Mesenchymal stem cell (in vitro differentiated cells and primary cell): Measurements from ENCODE around the gene ALOXE3.

Source experiments
- DNase-seq: peaks from one replicate; pipeline ENCODE4 v3.0.0-alpha.2; 2013
- H2AFZ ChIP-seq: one replicate; pipeline ENCODE4 v1.6.1; 2013; ENCODE audit warnings: low read depth, mild to moderate bottlenecking, control low read depth, inconsistent platforms, low read length, moderate library complexity
- H2AK5ac ChIP-seq: 2 replicates; pipeline ENCODE4 v1.6.1; 2013; ENCODE audit warnings: low read length, moderate library complexity, mild to moderate bottlenecking, inconsistent platforms; ENCODE audit not compliant: severe bottlenecking
- H2BK120ac ChIP-seq: one replicate; pipeline ENCODE4 v1.6.1; 2013; ENCODE audit warnings: low read depth, mild to moderate bottlenecking, inconsistent platforms, low read length, moderate library complexity
- H2BK12ac ChIP-seq, 2 experiments: one replicate each; pipeline ENCODE4 v1.6.1; 2013; ENCODE audit warnings: inconsistent platforms in 2 of 2, low read length in 2 of 2, mild to moderate bottlenecking in 2 of 2, moderate library complexity in 2 of 2, control low read depth in 1 of 2
- H2BK15ac ChIP-seq: one replicate; pipeline ENCODE4 v1.6.1; 2013; ENCODE audit warnings: mild to moderate bottlenecking, low read depth, inconsistent platforms; ENCODE audit not compliant: poor library complexity, severe bottlenecking
- H2BK5ac ChIP-seq: 2 replicates; pipeline ENCODE4 v1.6.1; 2013; ENCODE audit warnings: low read depth, mild to moderate bottlenecking, low read length, control low read depth, inconsistent platforms; ENCODE audit not compliant: poor library complexity, severe bottlenecking
- H3K14ac ChIP-seq, 2 experiments: one replicate each; pipeline ENCODE4 v1.6.1; 2013; ENCODE audit warnings: inconsistent platforms in 2 of 2, low read length in 2 of 2, control low read depth in 1 of 2, mild to moderate bottlenecking in 1 of 2, moderate library complexity in 1 of 2
- H3K18ac ChIP-seq, 2 experiments: one replicate each; pipeline ENCODE4 v1.6.1; 2013; ENCODE audit warnings: inconsistent platforms in 2 of 2, low read length in 2 of 2, control low read depth in 1 of 2, low read depth in 1 of 2, mild to moderate bottlenecking in 1 of 2
- H3K23ac ChIP-seq, 2 experiments: one replicate each; pipeline ENCODE4 v1.6.1; 2013; ENCODE audit warnings: inconsistent platforms in 2 of 2, low read length in 2 of 2, mild to moderate bottlenecking in 2 of 2, moderate library complexity in 2 of 2, control low read depth in 1 of 2
- H3K27ac ChIP-seq: 2 replicates; pipeline ENCODE4 v1.5.1; 2013; ENCODE audit warnings: mild to moderate bottlenecking, moderate library complexity, low read length, control low read depth, inconsistent platforms; ENCODE audit not compliant: poor library complexity, severe bottlenecking
- H3K27me3 ChIP-seq, 2 experiments: 2 replicates each; pipeline versions ENCODE4 v1.6.1 to v1.7.0; 2013; ENCODE audit warnings: low read length in 2 of 2, mild to moderate bottlenecking in 2 of 2, moderate library complexity in 2 of 2, control low read depth in 1 of 2, inconsistent platforms in 1 of 2; ENCODE audit not compliant: control insufficient read depth in 1 of 2, insufficient read depth in 1 of 2
- H3K36me3 ChIP-seq, 2 experiments: 2 replicates each; pipeline versions ENCODE4 v1.6.1 to v1.7.0; 2013; ENCODE audit warnings: low read length in 2 of 2, control low read depth in 1 of 2, inconsistent platforms in 1 of 2, low read depth in 1 of 2, mild to moderate bottlenecking in 1 of 2; ENCODE audit not compliant: insufficient read depth in 2 of 2, control insufficient read depth in 1 of 2
- H3K4ac ChIP-seq, 2 experiments: one replicate each; pipeline ENCODE4 v1.6.1; 2013; ENCODE audit warnings: inconsistent platforms in 2 of 2, low read length in 2 of 2, mild to moderate bottlenecking in 2 of 2, moderate library complexity in 2 of 2, control low read depth in 1 of 2, low read depth in 1 of 2
- H3K4me1 ChIP-seq: 2 replicates; pipeline ENCODE4 v1.6.1; 2013; ENCODE audit warnings: low read depth, low read length, control low read depth; ENCODE audit not compliant: control insufficient read depth, insufficient read depth
- H3K4me2 ChIP-seq: 2 replicates; pipeline ENCODE4 v1.6.1; 2013; ENCODE audit warnings: low read length, mild to moderate bottlenecking, inconsistent platforms; ENCODE audit not compliant: poor library complexity, severe bottlenecking
- H3K4me3 ChIP-seq, 2 experiments: 2 replicates each; pipeline versions ENCODE4 v1.5.1 to v1.7.0; 2013; ENCODE audit warnings: low read length in 2 of 2, mild to moderate bottlenecking in 2 of 2, control low read depth in 1 of 2, low read depth in 1 of 2; ENCODE audit not compliant: insufficient read depth in 1 of 2
- H3K79me1 ChIP-seq: replicated peaks from 2 replicates; pipeline ENCODE4 v1.6.1; 2013; ENCODE audit warnings: mild to moderate bottlenecking, control low read depth, low read length, inconsistent platforms; ENCODE audit not compliant: poor library complexity, severe bottlenecking
- H3K9ac ChIP-seq: 2 replicates; pipeline ENCODE4 v1.7.0; 2013; ENCODE audit warnings: mild to moderate bottlenecking, low read length, moderate library complexity
- H3K9me3 ChIP-seq: 2 replicates; pipeline ENCODE4 v1.7.0; 2013; ENCODE audit warnings: mild to moderate bottlenecking, low read length; ENCODE audit not compliant: control insufficient read depth
- H4K8ac ChIP-seq: one replicate; pipeline ENCODE4 v1.6.1; 2013; ENCODE audit warnings: inconsistent platforms, mild to moderate bottlenecking, low read length, moderate library complexity
- H4K91ac ChIP-seq: one replicate; pipeline ENCODE4 v1.6.1; 2013; ENCODE audit warnings: mild to moderate bottlenecking, low read length, inconsistent platforms
- WGBS: methylation state at CpG from one replicate; pipeline ENCODE4 v1.1.7; 2013; ENCODE audit warnings: mixed read lengths; 5-methylcytosine and 5-hydroxymethylcytosine counted together

The ALOXE3 gene

DNA sequence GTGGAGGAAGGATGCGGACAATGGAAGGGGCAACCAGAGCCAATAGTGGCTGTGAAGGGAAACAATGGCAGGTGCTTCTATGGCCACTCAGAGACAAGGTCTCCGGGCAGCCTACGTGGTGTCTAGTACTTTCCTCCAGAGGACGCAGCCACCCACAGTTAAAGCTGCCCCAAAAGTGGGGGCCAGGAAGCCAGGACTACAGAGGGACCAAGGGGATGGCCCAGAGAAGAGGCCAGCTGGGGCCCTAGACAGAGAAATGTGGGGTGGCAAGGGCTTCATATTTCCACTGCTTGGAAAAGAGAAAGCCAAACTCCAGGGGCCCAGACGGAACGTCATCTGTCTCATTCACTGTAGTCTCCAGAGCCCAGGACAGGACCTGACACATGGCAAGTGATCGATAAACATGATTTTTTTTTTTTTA lies 34.7 kb upstream of the ALOXE3 start:
- 80% methylated on average over 7 of the region's 7 CpGs for WGBS
- Histone ChIP-seq H2AK5ac (peak overlapping the region; percentile 80), H3K4me1 (peaks cover 44% of the 10 kb centered on the region), H2BK12ac (peak overlapping the region; percentile 62 to 94), H3K9me3 (no peaks in the 10 kb centered on the region), H3K14ac (no peak overlapping the region), H3K4ac (peak overlapping the region; percentile 22 to 27), H3K4me2 (no peak overlapping the region), H2AFZ (no peak overlapping the region), H3K27me3 (no peaks in the 10 kb centered on the region), H3K18ac (peak overlapping the region; percentile 35 to 71), H2BK120ac (peak overlapping the region; percentile 22), H4K91ac (no peak overlapping the region), H3K4me3 (peak overlapping the region in 1 of 2 experiments; percentile 86), H3K23ac (no peak overlapping the region), H2BK15ac (peak overlapping the region; percentile 30), H3K36me3 (peaks cover 21 to 27% of the 10 kb centered on the region in 2 experiments), H4K8ac (no peak overlapping the region), H3K79me1 (peaks cover 33% of the 10 kb centered on the region), H3K9ac (peak overlapping the region; percentile 98), H3K27ac (peak overlapping the region; percentile 89), H2BK5ac (no peak overlapping the region)
- no peak for DNase-seq

- Histone ChIP-seq H3K4me2 (peak within 1 kb of the TSS; percentile 95), H2BK120ac (peak within 1 kb of the TSS; percentile 76), H2AK5ac (peak within 1 kb of the TSS; percentile 80), H3K36me3 (peaks cover 29 to 35% of the 10 kb centered on the region in 2 experiments), H3K27me3 (no peaks in the 10 kb centered on the region), H3K9ac (peak within 1 kb of the TSS; percentile 98), H2BK15ac (peak within 1 kb of the TSS; percentile 96), H3K18ac (peak within 1 kb of the TSS; percentile 96 to 98), H3K4ac (peak within 1 kb of the TSS; percentile 81 to 88), H3K27ac (peak within 1 kb of the TSS; percentile 89), H3K23ac (peak within 1 kb of the TSS in 1 of 2 experiments; percentile 96), H3K4me3 (peak within 1 kb of the TSS; percentile 84 to 86), H3K9me3 (no peaks in the 10 kb centered on the region), H4K91ac (peak within 1 kb of the TSS; percentile 93), H2AFZ (no peak within 1 kb of the TSS), H2BK5ac (no peak within 1 kb of the TSS), H3K4me1 (peaks cover 44% of the 10 kb centered on the region), H3K79me1 (peaks cover 40% of the 10 kb centered on the region), H2BK12ac (peak within 1 kb of the TSS; percentile 93 to 94), H3K14ac (peak within 1 kb of the TSS; percentile 45 to 96), H4K8ac (peak within 1 kb of the TSS; percentile 68)
- peak; percentile 97 for DNase-seq
- WGBS: 10% methylated on average over 38 of the region's 42 CpGs
Observed at GRCh38 chr17:8152112-8152775, 33.9 kb upstream of the ALOXE3 start, which contains the start of gene PER1. Gene PER1, minus strand, starts transcription at chr17:8152404. Its CDS starts 1,698 bp downstream, at chr17:8150706.

DNA sequence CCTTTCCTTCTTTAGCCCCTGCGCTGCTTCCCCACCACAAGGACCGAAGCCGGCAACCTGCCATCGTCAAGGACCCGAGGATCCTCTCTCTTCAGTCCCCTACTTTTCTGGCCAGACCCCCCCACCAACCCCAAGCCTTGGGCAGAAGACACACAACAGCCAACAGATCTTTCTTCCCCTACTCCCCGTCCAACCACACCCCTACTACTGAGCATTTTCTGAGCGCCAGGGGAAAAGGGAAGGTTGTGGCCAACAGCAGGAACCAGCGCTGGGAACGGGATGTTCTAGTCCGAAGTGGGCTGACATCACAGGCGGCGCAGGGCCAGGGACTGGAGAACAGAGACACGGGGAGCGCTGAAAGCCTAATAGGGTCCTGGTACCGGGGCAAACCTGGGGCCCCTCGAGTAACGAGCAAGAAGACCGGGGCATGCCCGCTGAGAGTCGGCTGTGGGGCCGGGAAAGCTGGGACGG lies 33.4 kb upstream of the ALOXE3 start:
- Histone ChIP-seq H3K27ac (peak overlapping the region; percentile 75), H3K9ac (peak overlapping the region; percentile 98), H3K23ac (peak overlapping the region in 1 of 2 experiments; percentile 96), H4K91ac (peak overlapping the region; percentile 93), H2BK12ac (peak overlapping the region; percentile 50 to 93), H3K4me2 (peak overlapping the region; percentile 95), H2AK5ac (no peak overlapping the region), H3K4me3 (peak overlapping the region; percentile 84 to 86), H4K8ac (peak overlapping the region; percentile 68), H3K27me3 (no peaks in the 10 kb centered on the region), H3K14ac (peak overlapping the region; percentile 45 to 96), H2BK5ac (no peak overlapping the region), H3K36me3 (peaks cover 35 to 41% of the 10 kb centered on the region in 2 experiments), H2BK15ac (peak overlapping the region; percentile 96), H3K79me1 (peaks cover 43% of the 10 kb centered on the region), H3K4ac (peak overlapping the region; percentile 81 to 88), H3K18ac (peak overlapping the region; percentile 96 to 98), H3K9me3 (no peaks in the 10 kb centered on the region), H2BK120ac (peak overlapping the region; percentile 76), H2AFZ (no peak overlapping the region), H3K4me1 (peaks cover 44% of the 10 kb centered on the region)
- under 1% methylated on average over 22 of the region's 22 CpGs for WGBS
- no peak for DNase-seq

DNA sequence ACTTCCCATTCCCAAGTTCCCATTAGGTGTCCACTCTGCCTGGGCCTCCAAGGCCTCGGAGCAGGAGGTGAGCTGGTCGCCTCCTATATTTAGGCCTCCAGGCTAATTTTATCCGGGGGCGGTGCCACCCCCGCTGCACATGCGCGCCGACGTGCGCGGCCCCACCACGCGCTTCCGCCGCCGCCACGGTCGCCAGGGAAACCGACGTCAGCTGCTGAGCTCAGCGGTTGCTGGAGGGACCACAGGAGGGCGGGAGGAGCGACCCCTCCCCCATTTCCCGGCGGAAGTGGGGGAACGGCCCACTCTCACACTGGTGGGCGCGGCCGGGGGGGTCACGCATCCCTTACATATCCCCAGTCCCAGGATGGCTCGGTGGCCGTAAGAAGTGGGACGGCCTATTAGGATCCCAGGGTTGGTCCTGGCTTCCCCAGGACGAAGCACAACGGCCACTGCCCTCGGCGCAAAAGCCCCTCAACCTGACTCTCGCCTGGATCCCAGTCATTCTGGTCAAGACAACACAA lies 32.9 kb upstream of the ALOXE3 start:
- Histone ChIP-seq H2BK5ac (no peak overlapping the region), H3K4me2 (peak overlapping the region; percentile 95), H4K8ac (peak overlapping the region; percentile 68), H2BK15ac (peak overlapping the region; percentile 96), H3K4ac (peak overlapping the region; percentile 41 to 81), H3K9ac (peak overlapping the region; percentile 98), H3K36me3 (peaks cover 40 to 46% of the 10 kb centered on the region in 2 experiments), H3K23ac (no peak overlapping the region), H2BK120ac (peak overlapping the region; percentile 56), H2AFZ (no peak overlapping the region), H3K18ac (peak overlapping the region; percentile 82 to 96), H3K4me3 (peak overlapping the region; percentile 84 to 86), H3K27ac (peak overlapping the region; percentile 75), H3K9me3 (no peaks in the 10 kb centered on the region), H2BK12ac (peak overlapping the region; percentile 50 to 93), H3K79me1 (peaks cover 45% of the 10 kb centered on the region), H4K91ac (peak overlapping the region; percentile 77), H3K4me1 (peaks cover 44% of the 10 kb centered on the region), H2AK5ac (no peak overlapping the region), H3K14ac (peak overlapping the region in 1 of 2 experiments; percentile 81), H3K27me3 (no peaks in the 10 kb centered on the region)
- peak; percentile 97 for DNase-seq
- under 1% methylated on average over 38 of the region's 38 CpGs for WGBS
